Cardiac septum (tissue), 1 donor: ENCODE results near the gene HMCN1. TPM values are rescaled to one million over a fixed set of nuclear protein-coding genes. Genes with fewer than 3 reads are reported as not detected.
"Not testable (repeated sequence)": the region's sequence is repeated elsewhere in the genome, so short reads cannot be mapped to it uniquely, and the experiment has no call there.

Experiments
- DNase-seq: peaks from one replicate; pipeline ENCODE4 v3.0.0-alpha.2; 2020; ENCODE audit warnings: low spot score
- intact Hi-C: fragments of 100-400 bp; cut with DNase I; formaldehyde crosslinking; loops from one replicate; pipeline ENCODE4 v1.14.0; 2022
- total RNA-seq: library from RNA; stranded (reverse); fragmentation: NEBNext Ultra II Directional; extraction: Animal tissue kit (Norgen Biotek cat#: 25700); gene quantifications from one replicate; pipeline ENCODE4 v1.2.1, GENCODE V29; 2021
- donor health status: DM: no; HTN: no; CAD: no.

The HMCN1 gene
- total RNA-seq, 1 donor from 2014 or later = 7.3 TPM

GRCh38 chr1:185880779-185881333, 146.7 kb downstream of the HMCN1 start:
- DNase-seq = no peak
- intact Hi-C loops = no loop called here

GRCh38 chr1:185886046-185886445, 151.9 kb downstream of the HMCN1 start:
- intact Hi-C loops = no loop called here
- no peak for DNase-seq

GRCh38 chr1:185886671-185887070, 152.5 kb downstream of the HMCN1 start:
- DNase-seq = no peak
- intact Hi-C loops = no loop called here

GRCh38 chr1:185892831-185893403, 158.7 kb downstream of the HMCN1 start:
- intact Hi-C loops, DNase-seq: not testable (repeated sequence)

GRCh38 chr1:185894791-185895190, 160.6 kb downstream of the HMCN1 start:
- intact Hi-C loops = no loop called here
- no peak for DNase-seq

GRCh38 chr1:185895208-185895900, 161.2 kb downstream of the HMCN1 start:
- intact Hi-C loops = no loop called here

GRCh38 chr1:185896863-185897262, 162.7 kb downstream of the HMCN1 start:
- no peak for DNase-seq
- intact Hi-C loops = no loop called here

More at GRCh38 chr1:185895208-185895900, 161.2 kb downstream of the HMCN1 start:
- no peak for DNase-seq

GRCh38 chr1:185906186-185906585, 172.0 kb downstream of the HMCN1 start:
- DNase-seq = no peak
- intact Hi-C loops = no loop called here

- no peak for DNase-seq
- intact Hi-C loops = no loop called here
Observed at GRCh38 chr1:185907246-185907645, 173.1 kb downstream of the HMCN1 start.

GRCh38 chr1:185911978-185912377, 177.8 kb downstream of the HMCN1 start:
- no peak for DNase-seq
- intact Hi-C loops = no loop called here

- no peak for DNase-seq
- intact Hi-C loops = no loop called here
Observed at GRCh38 chr1:185912504-185912903, 178.3 kb downstream of the HMCN1 start.

- DNase-seq = no peak
- intact Hi-C loops = no loop called here
Observed at GRCh38 chr1:185914089-185914488, 179.9 kb downstream of the HMCN1 start.

GRCh38 chr1:185916861-185917260, 182.7 kb downstream of the HMCN1 start:
- intact Hi-C loops = no loop called here
- no peak for DNase-seq

- intact Hi-C loops = no loop called here
- no peak for DNase-seq
Observed at GRCh38 chr1:185917646-185918045, 183.5 kb downstream of the HMCN1 start.

- intact Hi-C loops = no loop called here
- no peak for DNase-seq
Observed at GRCh38 chr1:185920602-185921001, 186.4 kb downstream of the HMCN1 start.

- DNase-seq = no peak
- intact Hi-C loops = no loop called here
Observed at GRCh38 chr1:185921636-185922035, 187.4 kb downstream of the HMCN1 start.

- no peak for DNase-seq
- intact Hi-C loops = no loop called here
Observed at GRCh38 chr1:185926588-185926987, 192.4 kb downstream of the HMCN1 start.

GRCh38 chr1:185929776-185930175, 195.6 kb downstream of the HMCN1 start:
- DNase-seq = no peak
- intact Hi-C loops = no loop called here

- no peak for DNase-seq
- intact Hi-C loops = no loop called here
Observed at GRCh38 chr1:185931438-185931837, 197.2 kb downstream of the HMCN1 start.

GRCh38 chr1:185933580-185933979, 199.4 kb downstream of the HMCN1 start:
- DNase-seq = no peak
- intact Hi-C loops = no loop called here

GRCh38 chr1:185934476-185935189, 200.4 kb downstream of the HMCN1 start:
- intact Hi-C loops = no loop called here

More at GRCh38 chr1:185934476-185935189, 200.4 kb downstream of the HMCN1 start:
- DNase-seq = no peak
